BJ (cell line): ENCODE data around the gene MND1. TPM values are rescaled to one million over a fixed set of nuclear protein-coding genes. Genes with fewer than 3 reads are reported as not detected.

Source experiments
- CTCF ChIA-PET: fragments of 350-600 bp; formaldehyde crosslinking; extraction: SDS; loops from one replicate; lab custom pipeline; 2021; ENCODE audit warnings: antibody characterized with exemption, inconsistent platforms; lab: Yijun Ruan, JAX
- POLR2A ChIA-PET: fragments of 300-600 bp; sonication (Branson Sonifier 250); formaldehyde crosslinking; extraction: SDS; loops from one replicate; lab custom pipeline; 2021; ENCODE audit warnings: antibody characterized with exemption; lab: Charles Lee
- DNase-seq: peaks from one replicate; pipeline ENCODE4 v3.0.0-alpha.2; 2011; ENCODE audit warnings: low read depth
- H3K27me3 ChIP-seq: 2 replicates; pipeline ENCODE4 v1.6.0; 2011; ENCODE audit warnings: low read length; ENCODE audit not compliant: control insufficient read depth, insufficient read depth
- H3K36me3 ChIP-seq: 2 replicates; pipeline ENCODE4 v1.5.1; 2011; ENCODE audit warnings: low read length; ENCODE audit not compliant: control insufficient read depth, insufficient read depth
- H3K4me3 ChIP-seq: 2 replicates; pipeline ENCODE4 v1.5.1; 2011; ENCODE audit warnings: low read depth, mild to moderate bottlenecking, control low read depth, low read length
- polyA plus RNA-seq: library from polyadenylated mRNA; depleted of rRNA; stranded (reverse); fragments of >200 nt; gene quantifications from 2 replicates; pipeline ENCODE4 v1.2.3, GENCODE V29; 2011
- TF ChIP-seq, protein P1 (sequence below): IDR thresholded peaks from 2 replicates; pipeline ENCODE4 v1.5.1; 2011; ENCODE audit warnings: low read depth, mild to moderate bottlenecking, control low read depth, inconsistent platforms, low read length, moderate library complexity; ENCODE audit not compliant: insufficient read depth

The MND1 gene
- polyA plus RNA-seq, 1 experiment: 0.44 TPM

DNA sequence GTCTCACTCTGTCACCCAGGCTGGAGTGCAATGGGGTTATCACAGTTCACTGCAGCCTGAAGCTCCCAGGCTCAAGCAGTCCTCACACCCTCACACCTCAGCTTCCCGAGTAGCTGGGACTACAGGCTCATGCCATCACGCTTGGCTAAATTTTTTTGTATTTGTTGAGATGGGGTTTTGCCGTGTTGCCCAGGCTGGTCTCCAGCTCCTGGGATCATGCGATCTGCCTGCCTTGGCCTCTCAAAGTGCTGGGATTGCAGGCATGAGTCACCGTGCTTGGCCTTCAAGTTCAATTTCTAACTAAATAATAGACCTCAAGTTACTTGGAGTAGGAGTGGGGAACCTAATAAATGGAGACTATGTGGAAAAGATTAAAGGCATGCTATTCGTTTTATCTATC is 48.9 kb downstream of the MND1 start:
- TF ChIP-seq, protein P1, sequence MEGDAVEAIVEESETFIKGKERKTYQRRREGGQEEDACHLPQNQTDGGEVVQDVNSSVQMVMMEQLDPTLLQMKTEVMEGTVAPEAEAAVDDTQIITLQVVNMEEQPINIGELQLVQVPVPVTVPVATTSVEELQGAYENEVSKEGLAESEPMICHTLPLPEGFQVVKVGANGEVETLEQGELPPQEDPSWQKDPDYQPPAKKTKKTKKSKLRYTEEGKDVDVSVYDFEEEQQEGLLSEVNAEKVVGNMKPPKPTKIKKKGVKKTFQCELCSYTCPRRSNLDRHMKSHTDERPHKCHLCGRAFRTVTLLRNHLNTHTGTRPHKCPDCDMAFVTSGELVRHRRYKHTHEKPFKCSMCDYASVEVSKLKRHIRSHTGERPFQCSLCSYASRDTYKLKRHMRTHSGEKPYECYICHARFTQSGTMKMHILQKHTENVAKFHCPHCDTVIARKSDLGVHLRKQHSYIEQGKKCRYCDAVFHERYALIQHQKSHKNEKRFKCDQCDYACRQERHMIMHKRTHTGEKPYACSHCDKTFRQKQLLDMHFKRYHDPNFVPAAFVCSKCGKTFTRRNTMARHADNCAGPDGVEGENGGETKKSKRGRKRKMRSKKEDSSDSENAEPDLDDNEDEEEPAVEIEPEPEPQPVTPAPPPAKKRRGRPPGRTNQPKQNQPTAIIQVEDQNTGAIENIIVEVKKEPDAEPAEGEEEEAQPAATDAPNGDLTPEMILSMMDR: no peak
- ChIA-PET CTCF (interaction anchor here (0.9 to 1.1 kb wide), 4 partner anchors 10 to 191 kb away, joined by 3 to 4 read pairs (median 3); no protein-coding TSS in a partner anchor), POLR2A (no interaction called here)
- Histone ChIP-seq H3K36me3 (no peaks in the 10 kb centered on the region), H3K4me3 (no peak overlapping the region), H3K27me3 (no peaks in the 10 kb centered on the region)
- DNase-seq: peak; percentile 46

DNA sequence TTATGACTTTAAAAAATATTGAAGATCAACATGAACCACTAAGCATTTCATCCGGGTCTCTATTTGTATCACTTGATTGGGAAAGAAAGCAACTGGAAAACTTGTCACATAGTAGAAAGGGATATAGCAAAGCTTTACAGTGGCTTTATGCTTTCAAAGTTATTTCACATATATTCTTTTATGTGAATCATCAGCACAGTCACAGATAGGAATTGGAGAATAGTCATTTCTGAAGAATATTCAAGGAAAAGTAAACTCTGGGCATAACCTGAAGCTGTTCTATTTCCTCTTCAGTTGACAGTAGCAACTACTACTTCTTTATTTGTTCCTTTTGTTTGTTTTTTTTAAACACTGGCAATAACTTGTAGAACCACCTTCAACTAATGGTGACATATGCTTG is 50.5 kb downstream of the MND1 start:
- DNase-seq: no peak
- TF ChIP-seq, protein P1: no peak
- CTCF ChIA-PET: interaction anchor here (1.5 to 1.6 kb wide), 2 partner anchors 10 kb away, joined by 3 to 6 read pairs; no protein-coding TSS in a partner anchor

DNA sequence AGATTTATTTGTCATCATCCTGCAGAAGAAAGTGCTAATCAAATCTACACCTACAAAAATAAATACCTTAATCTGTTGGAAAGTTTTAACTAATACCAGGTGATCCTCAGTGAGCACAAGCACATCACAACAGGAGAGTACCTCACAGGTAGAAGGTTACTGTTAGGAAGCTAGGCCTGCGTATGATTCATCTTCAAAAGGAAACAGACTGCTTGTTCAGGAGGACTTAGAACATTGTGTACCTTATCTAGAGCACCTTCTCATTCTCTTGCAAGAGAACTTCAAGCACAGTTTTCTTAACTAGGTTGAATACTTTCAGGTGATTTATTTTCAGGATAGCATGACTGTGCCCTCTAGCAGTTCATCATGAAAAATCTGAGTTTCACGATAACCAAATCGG is 54.2 kb downstream of the MND1 start:
- no peak for DNase-seq
- TF ChIP-seq, protein P1: no peak
- Histone ChIP-seq H3K27me3 (no peaks in the 10 kb centered on the region), H3K4me3 (no peak overlapping the region), H3K36me3 (no peaks in the 10 kb centered on the region)
- ChIA-PET CTCF (no interaction called here), POLR2A (no interaction called here)

More for the DNA sequence above, 50.5 kb downstream of the MND1 start:
- H3K4me3 ChIP-seq: no peak overlapping the region
- POLR2A ChIA-PET: no interaction called here
- no peaks in the 10 kb centered on the region for H3K27me3 ChIP-seq
- no peaks in the 10 kb centered on the region for H3K36me3 ChIP-seq

- no peak overlapping the region for H3K4me3 ChIP-seq
- ChIA-PET POLR2A (no interaction called here), CTCF (no interaction called here)
- TF ChIP-seq, protein P1: no peak
- H3K36me3 ChIP-seq: no peaks in the 10 kb centered on the region
- no peak for DNase-seq
- no peaks in the 10 kb centered on the region for H3K27me3 ChIP-seq
Observed at GRCh38 chr4:153399358-153399757, 54.9 kb downstream of the MND1 start.

GRCh38 chr4:153401501-153401900 is 57.0 kb downstream of the MND1 start:
- DNase-seq: no peak
- Histone ChIP-seq H3K27me3 (no peaks in the 10 kb centered on the region), H3K4me3 (no peak overlapping the region), H3K36me3 (no peaks in the 10 kb centered on the region)
- ChIA-PET CTCF (no interaction called here), POLR2A (no interaction called here)
- TF ChIP-seq, protein P1: no peak
